Activated gamma-delta T cell treated with anti-CD3 and anti-CD28 coated beads, Interleukin-2, amount 50 U/mL, for 16 hours (primary cell): ENCODE data around the gene FOXI1.

Source experiments
- DNase-seq: peaks from one replicate; pipeline ENCODE4 v3.0.0-alpha.2; 2020; ENCODE audit warnings: low read depth

The FOXI1 gene

GRCh38 chr5:170105642-170106611, at the start of gene FOXI1:
Gene FOXI1, plus strand, starts transcription at chr5:170105897. Its CDS starts 61 bp downstream, at chr5:170105958.
- DNase-seq = no peak

- DNase-seq = no peak
Observed at GRCh38 chr5:170056561-170057267, 49.0 kb upstream of the FOXI1 start.

GRCh38 chr5:170057311-170057710, 48.4 kb upstream of the FOXI1 start:
- no peak for DNase-seq

- no peak for DNase-seq
Observed at GRCh38 chr5:170059221-170059620, 46.5 kb upstream of the FOXI1 start.

- DNase-seq = no peak
Observed at GRCh38 chr5:170067152-170067551, 38.5 kb upstream of the FOXI1 start.

GRCh38 chr5:170067574-170068170, 38.0 kb upstream of the FOXI1 start:
- no peak for DNase-seq

- no peak for DNase-seq
Observed at GRCh38 chr5:170069512-170069911, 36.2 kb upstream of the FOXI1 start.

- DNase-seq = no peak
Observed at GRCh38 chr5:170070556-170071412, 34.9 kb upstream of the FOXI1 start.

GRCh38 chr5:170071748-170072147, 33.9 kb upstream of the FOXI1 start:
- DNase-seq = no peak

- DNase-seq = no peak
Observed at GRCh38 chr5:170075696-170076095, 30.0 kb upstream of the FOXI1 start.

- DNase-seq = no peak
Observed at GRCh38 chr5:170076211-170076610, 29.5 kb upstream of the FOXI1 start.

GRCh38 chr5:170076739-170077138, 29.0 kb upstream of the FOXI1 start:
- DNase-seq = no peak

GRCh38 chr5:170077526-170077925, 28.2 kb upstream of the FOXI1 start:
- DNase-seq = no peak

- DNase-seq = no peak
Observed at GRCh38 chr5:170078458-170078857, 27.2 kb upstream of the FOXI1 start.

GRCh38 chr5:170078931-170079330, 26.8 kb upstream of the FOXI1 start:
- DNase-seq = no peak

GRCh38 chr5:170080217-170080616, 25.5 kb upstream of the FOXI1 start:
- DNase-seq = no peak

- DNase-seq = no peak
Observed at GRCh38 chr5:170080786-170081445, 24.8 kb upstream of the FOXI1 start.

- no peak for DNase-seq
Observed at GRCh38 chr5:170081616-170082015, 24.1 kb upstream of the FOXI1 start.

GRCh38 chr5:170082701-170083100, 23.0 kb upstream of the FOXI1 start:
- no peak for DNase-seq

- no peak for DNase-seq
Observed at GRCh38 chr5:170087168-170087817, 18.4 kb upstream of the FOXI1 start.
